Heart left ventricle (tissue), 16 donors: ENCODE data around the gene USF2. TPM values are rescaled to one million over a fixed set of nuclear protein-coding genes. Genes with fewer than 3 reads are reported as not detected.

Source experiments
- ATAC-seq, 4 donors: fragments of 200-7000 bp; cut with Tn5 transposase; one replicate each; pipeline ENCODE4 v1.9.1; 2020 to 2022; ENCODE audit warnings: moderate library complexity in 4 of 4, mild to moderate bottlenecking in 3 of 4, moderate number of reproducible peaks in 1 of 4
- DNase-seq, 5 donors: peaks; one replicate each; pipeline ENCODE4 v3.0.0-alpha.2; 2020
- H3K27ac ChIP-seq, 12 donors: fragments of 200-600 bp; sonication (generic) in 4 of 12; one replicate each; pipeline versions ENCODE4 v1.5.0 to v1.8.0; 2016 to 2022; ENCODE audit warnings: mild to moderate bottlenecking in 2 of 12
- H3K27me3 ChIP-seq, 9 donors: fragments of 200-600 bp; sonication (generic) in 2 of 9; one replicate each; pipeline versions ENCODE4 v1.5.1 to v1.8.0; 2016 to 2022; ENCODE audit warnings: mild to moderate bottlenecking in 3 of 9
- H3K36me3 ChIP-seq, 9 donors: fragments of 200-600 bp; sonication (generic) in 2 of 9; one replicate each; pipeline versions ENCODE4 v1.5.0 to v1.8.0; 2018 to 2022; ENCODE audit warnings: mild to moderate bottlenecking in 2 of 9
- H3K4me1 ChIP-seq, 12 donors: fragments of 200-600 bp; sonication (generic) in 4 of 12; one replicate each; pipeline versions ENCODE4 v1.5.0 to v1.8.0; 2016 to 2022; ENCODE audit warnings: mild to moderate bottlenecking in 3 of 12
- H3K4me3 ChIP-seq, 12 donors: fragments of 200-600 bp; sonication (generic) in 4 of 12; one replicate each; pipeline versions ENCODE4 v1.5.0 to v1.8.0; 2017 to 2022; ENCODE audit warnings: mild to moderate bottlenecking in 9 of 12, moderate library complexity in 4 of 12
- H3K9me3 ChIP-seq, 12 donors: fragments of 200-600 bp; sonication (generic) in 4 of 12; one replicate each; pipeline versions ENCODE4 v1.5.0 to v1.8.0; 2016 to 2022; ENCODE audit warnings: mild to moderate bottlenecking in 1 of 12
- CTCF ChIP-seq, 12 donors: fragments of 200-600 bp; sonication (generic) in 4 of 12; IDR thresholded peaks; one replicate each; pipeline versions ENCODE4 v1.5.0 to v1.8.0; 2018 to 2022; ENCODE audit warnings: antibody characterized with exemption in 12 of 12, mild to moderate bottlenecking in 5 of 12
- POLR2A ChIP-seq, 2 donors: fragments of 450-650 bp; IDR thresholded peaks; one replicate each; pipeline ENCODE4 v1.6.1; 2017; ENCODE audit warnings: antibody characterized with exemption in 2 of 2, mild to moderate bottlenecking in 2 of 2, moderate library complexity in 2 of 2
- WGBS, 4 donors: extraction: QIAGEN DNeasy Blood & Tissue Kit in 2 of 4; methylation state at CpG; one replicate each; pipeline versions ENCODE4 v1.1.5 to v1.1.7; 2013 to 2018; 5-methylcytosine and 5-hydroxymethylcytosine counted together
- intact Hi-C, 10 donors: fragments of 100-400 bp; cut with DNase I; formaldehyde crosslinking; loops; one replicate each; pipeline versions ENCODE4 v1.11.1 to v1.14.2; 2022
- polyA plus RNA-seq, 2 donors: library from polyadenylated mRNA; stranded (reverse); fragments of 200-250 nt; gene quantifications; one replicate each; pipeline ENCODE4 v1.2.3, GENCODE V29; 2013
- total RNA-seq, 9 donors: library from RNA; depleted of rRNA in 2 of 9; stranded (reverse); fragments of >200 nt in 2 of 9; fragmentation: NEBNext Ultra II Directional in 3 of 9; extraction: Animal tissue kit (Norgen Biotek cat#: 25700) in 3 of 9; gene quantifications; one replicate each; pipeline versions ENCODE4 v1.1.0 to v1.2.4, GENCODE V29; 2016 to 2023
- donor health status: ischemic (EF 13 %, LVEDD 7.1; RV severe dilation, severe dysfunction).
- donor health status: healthy with polysubstance abuse.
- donor health status: DM: no; HTN: yes; CAD: no.
- donor health status: DM: no; HTN: no; CAD: no.
- donor health status: ischemic (EF 25% LVEDD 6.9; RV normal size, moderate dysfunction).
- donor health status: ischemic (EF 25% LVEDD 5.7; RV mildly dilated, moderate dysfunction).
- donor health status: healthy.
- donor health status: DM: yes; HTN: yes; CAD: no.
- donor health status: ischemic (EF 35%, LVEDD 5.7; RV mildly dilated, moderate dysfunction).
- donor health status: nonischemic (EF 11% LVEDD 7.7; RV severe dilation, severe dysfunction).
- donor health status: DM: yes; HTN: yes; CAD: no.
- donor health status: PGD.
- donor health status: ischemic (EF 29% LVEDD 5.4; RV normal size, mild dysfunction).
- donor health status: nonischemic (EF 23%, LVEDD 6.1; RV moderate dilation, normal function).

USF2 gene
- total and polyA plus RNA-seq, 11 donors = 134 to 251 (median 159) TPM

- H3K27me3 ChIP-seq = no peaks in the 10 kb centered on the region
- no peaks in the 10 kb centered on the region for H3K36me3 ChIP-seq
- TF ChIP-seq POLR2A (IDR thresholded peaks at IDR 0.05) (no peak), CTCF (IDR thresholded peaks at IDR 0.05) (no peak)
- intact Hi-C loops = loop anchor here in 3 of 10 donors (10.0 kb wide), 3 partner anchors 117 to 453 kb away; partner anchors contain the start of genes FXYD7 (in 1 of the 3), HPN (in 1 of the 3) and KMT2B (in 1 of the 3)
- no peak overlapping the region for H3K27ac ChIP-seq
- H3K9me3 ChIP-seq = no peaks in the 10 kb centered on the region
- H3K4me3 ChIP-seq = no peak overlapping the region
- 68 to 71% (median 70%) methylated on average over 11 to 17 of the region's 17 CpGs; no CpG with 5 or more reads in 1 of the 4 donors for WGBS, 4 donors
- peak in 3 of 4 donors; percentile 20 to 52 (median 38) for ATAC-seq
- H3K4me1 ChIP-seq = peaks cover 0 to 45% (median 24%) of the 10 kb centered on the region in 12 donors
- DNase-seq = peak in 1 of 5 donors; percentile 58
Observed at GRCh38 chr19:35262101-35262761, 6.5 kb upstream of the USF2 start.

GRCh38 chr19:35264268-35265125 is 4.3 kb upstream of the USF2 start:
- Histone ChIP-seq H3K36me3 (no peaks in the 10 kb centered on the region), H3K4me3 (no peak overlapping the region), H3K27ac (peak overlapping the region in 2 of 12 donors; percentile 27 to 34), H3K9me3 (no peaks in the 10 kb centered on the region), H3K27me3 (no peaks in the 10 kb centered on the region), H3K4me1 (peaks cover 0 to 47% (median 24%) of the 10 kb centered on the region in 12 donors)
- no peak for ATAC-seq
- intact Hi-C loops = loop anchor here in 8 of 10 donors (5.0 to 10.0 kb wide), 7 partner anchors 107 to 450 kb away; partner anchors contain the start of genes FXYD7 (in 5 of the 8), FXYD5 (in 1 of the 8), HPN (in 1 of the 8) and KMT2B (in 1 of the 8)
- TF ChIP-seq CTCF (IDR thresholded peaks at IDR 0.05) = no peak
- TF ChIP-seq POLR2A (IDR thresholded peaks at IDR 0.05) = no peak
- WGBS, 4 donors = 54 to 67% (median 60%) methylated on average over 6 to 7 of the region's 7 CpGs
- peak in 1 of 5 donors; percentile 34 for DNase-seq

- Histone ChIP-seq H3K4me3 (no peak overlapping the region), H3K9me3 (no peaks in the 10 kb centered on the region), H3K4me1 (peaks cover 3 to 55% (median 31%) of the 10 kb centered on the region in 12 donors), H3K36me3 (peaks cover 0 to 4% (median 2%) of the 10 kb centered on the region in 9 donors), H3K27me3 (no peaks in the 10 kb centered on the region), H3K27ac (peak overlapping the region in 6 of 12 donors; percentile 13 to 34 (median 28))
- DNase-seq (peak in 2 of 5 donors; percentile 20 to 53), ATAC-seq (no peak)
- WGBS, 4 donors = 32 to 52% (median 41%) methylated on average over 5 to 6 of the region's 6 CpGs
- TF ChIP-seq POLR2A (IDR thresholded peaks at IDR 0.05) = no peak
- TF ChIP-seq CTCF (IDR thresholded peaks at IDR 0.05) = no peak
- intact Hi-C loops = loop anchor here in 8 of 10 donors (5.0 to 10.0 kb wide), 7 partner anchors 108 to 449 kb away; partner anchors contain the start of genes FXYD7 (in 5 of the 8), FXYD5 (in 1 of the 8), HPN (in 1 of the 8) and KMT2B (in 1 of the 8)
Observed at GRCh38 chr19:35265126-35265899, 3.4 kb upstream of the USF2 start.
